HEK293T (cell line): ENCODE data around the gene BCAR3.

Source experiments
- CTCF ChIA-PET: fragments of 350-600 bp; formaldehyde crosslinking; extraction: SDS; loops from one replicate; lab custom pipeline; 2021; ENCODE audit warnings: antibody characterized with exemption, inconsistent platforms; lab: Yijun Ruan, JAX
- POLR2A ChIA-PET: fragments of 350-600 bp; formaldehyde crosslinking; extraction: SDS; loops from one replicate; lab custom pipeline; 2020; ENCODE audit warnings: antibody characterized with exemption, inconsistent platforms; lab: Yijun Ruan, JAX
- DNase-seq: peaks from one replicate; pipeline ENCODE4 v3.0.0; 2012; ENCODE audit warnings: mixed read lengths; ENCODE audit errors: extremely low spot score
- ARNT ChIP-seq: fragments of 450-650 bp; IDR thresholded peaks from 2 replicates; pipeline ENCODE4 v1.6.1; 2017; ENCODE audit warnings: mild to moderate bottlenecking
- BHLHE40 ChIP-seq: fragments of 450-650 bp; IDR thresholded peaks from 2 replicates; pipeline ENCODE4 v1.6.1; 2016; ENCODE audit warnings: mild to moderate bottlenecking, moderate library complexity, borderline replicate concordance
- CTBP1 ChIP-seq: fragments of 450-650 bp; IDR thresholded peaks from 2 replicates; pipeline ENCODE4 v1.6.1; 2016; ENCODE audit warnings: borderline replicate concordance
- ELF4 ChIP-seq: fragments of 450-650 bp; IDR thresholded peaks from 2 replicates; pipeline ENCODE4 v1.6.1; 2017; ENCODE audit warnings: antibody characterized with exemption
- FOXA1 ChIP-seq: fragments of 450-650 bp; IDR thresholded peaks from 2 replicates; pipeline ENCODE4 v1.6.1; 2016; ENCODE audit warnings: mild to moderate bottlenecking
- FOXK2 ChIP-seq: fragments of 450-650 bp; IDR thresholded peaks from 2 replicates; pipeline ENCODE4 v1.6.1; 2016; ENCODE audit warnings: mild to moderate bottlenecking
- FOXM1 ChIP-seq: fragments of 450-650 bp; IDR thresholded peaks from 2 replicates; pipeline ENCODE4 v1.6.1; 2017; ENCODE audit warnings: mild to moderate bottlenecking, borderline replicate concordance
- HDGF ChIP-seq: fragments of 450-650 bp; IDR thresholded peaks from 2 replicates; pipeline ENCODE4 v1.6.1; 2017; ENCODE audit warnings: antibody characterized with exemption, borderline replicate concordance
- L3MBTL2 ChIP-seq: fragments of 450-650 bp; conservative IDR thresholded peaks from 2 replicates; pipeline ENCODE4 v1.6.1; 2016; ENCODE audit warnings: mild to moderate bottlenecking
- LEF1 ChIP-seq: fragments of 450-650 bp; IDR thresholded peaks from 2 replicates; pipeline ENCODE4 v1.6.1; 2017; ENCODE audit warnings: mild to moderate bottlenecking, borderline replicate concordance
- NFRKB ChIP-seq: fragments of 450-650 bp; IDR thresholded peaks from 2 replicates; pipeline ENCODE4 v1.6.1; 2016; ENCODE audit warnings: mild to moderate bottlenecking, moderate library complexity
- SP1 ChIP-seq: fragments of 450-650 bp; IDR thresholded peaks from 2 replicates; pipeline ENCODE4 v1.6.1; 2017
- SUZ12 ChIP-seq: fragments of 450-650 bp; IDR thresholded peaks from 2 replicates; pipeline ENCODE4 v1.6.1; 2016; ENCODE audit warnings: mild to moderate bottlenecking
- TARDBP ChIP-seq: fragments of 450-650 bp; IDR thresholded peaks from 2 replicates; pipeline ENCODE4 v1.6.1; 2016
- ZNF384 ChIP-seq: fragments of 450-650 bp; IDR thresholded peaks from 2 replicates; pipeline ENCODE4 v1.6.1; 2016
- TF ChIP-seq, protein P1 (sequence below): fragments of 450-650 bp; IDR thresholded peaks from 2 replicates; pipeline ENCODE4 v1.6.1; 2016

BCAR3 gene

DNA sequence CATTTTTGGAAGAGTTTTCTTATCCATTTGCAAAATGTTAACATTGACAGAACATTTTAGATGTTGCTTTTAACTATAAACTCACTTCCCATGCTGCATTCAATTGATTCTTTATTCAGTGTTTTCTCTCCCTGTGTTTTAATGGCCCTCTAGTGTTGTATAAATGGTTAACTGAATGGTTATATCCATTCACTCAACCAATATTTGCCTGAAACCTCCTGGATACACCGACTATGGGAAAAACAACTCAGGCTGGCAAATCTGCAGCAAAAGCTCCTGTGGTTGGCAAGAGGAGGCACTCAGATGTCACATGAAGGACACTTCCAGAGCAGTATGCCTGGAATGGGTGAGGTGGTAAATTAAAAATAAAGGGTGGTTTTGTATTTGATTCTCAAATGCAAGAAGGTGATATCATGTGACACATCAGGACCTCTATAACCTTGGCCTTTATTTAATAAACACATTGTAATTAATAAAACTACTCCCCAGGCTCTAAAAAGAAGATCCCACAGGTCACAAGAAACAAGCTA lies 107.6 kb downstream of the BCAR3 start:
- DNase-seq = no peak
- ChIA-PET POLR2A (no interaction called here), CTCF (no interaction called here)
- TF ChIP-seq FOXK2 (no peak), ARNT (no peak), BHLHE40 (no peak)

DNA sequence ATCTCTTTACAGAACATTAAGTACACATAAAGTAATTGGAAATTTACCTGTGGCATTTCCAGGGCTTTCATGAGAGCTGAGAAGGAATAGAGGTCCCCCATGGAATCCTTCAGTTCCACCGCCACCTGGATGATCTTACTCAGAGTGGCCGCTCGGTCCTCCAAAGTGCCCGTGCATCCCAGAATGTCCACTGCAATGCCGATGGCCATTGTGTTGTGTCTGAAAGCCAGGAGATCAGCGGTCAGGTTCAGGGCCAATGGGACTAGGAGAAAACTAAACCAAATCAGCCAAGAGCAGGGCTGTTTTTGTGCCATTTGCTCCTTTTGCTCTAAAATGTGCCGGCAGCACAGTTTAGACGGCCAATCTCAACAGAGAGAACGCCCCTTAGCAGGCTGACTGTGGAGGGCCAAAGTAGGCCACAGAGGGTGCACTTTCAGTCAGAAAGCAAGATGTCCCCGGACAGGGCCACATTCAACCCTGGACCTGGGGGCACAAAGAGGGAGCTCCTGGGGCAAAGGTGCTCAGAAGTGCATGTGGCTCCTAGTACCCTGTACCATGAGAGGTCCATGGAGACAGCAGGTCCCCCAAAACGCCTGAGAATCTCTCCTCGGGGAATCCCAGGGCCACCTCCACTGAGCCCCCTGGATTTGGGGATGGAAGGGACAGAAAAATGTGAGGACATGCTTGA lies 109.9 kb downstream of the BCAR3 start:
- no peak for DNase-seq
- POLR2A ChIA-PET = no interaction called here
- TF ChIP-seq SP1 = no peak
- no peak for TF ChIP-seq FOXK2
- no peak for TF ChIP-seq BHLHE40
- TF ChIP-seq ELF4 = no peak
- TF ChIP-seq NFRKB = no peak
- TF ChIP-seq HDGF = no peak
- TF ChIP-seq, protein P1, sequence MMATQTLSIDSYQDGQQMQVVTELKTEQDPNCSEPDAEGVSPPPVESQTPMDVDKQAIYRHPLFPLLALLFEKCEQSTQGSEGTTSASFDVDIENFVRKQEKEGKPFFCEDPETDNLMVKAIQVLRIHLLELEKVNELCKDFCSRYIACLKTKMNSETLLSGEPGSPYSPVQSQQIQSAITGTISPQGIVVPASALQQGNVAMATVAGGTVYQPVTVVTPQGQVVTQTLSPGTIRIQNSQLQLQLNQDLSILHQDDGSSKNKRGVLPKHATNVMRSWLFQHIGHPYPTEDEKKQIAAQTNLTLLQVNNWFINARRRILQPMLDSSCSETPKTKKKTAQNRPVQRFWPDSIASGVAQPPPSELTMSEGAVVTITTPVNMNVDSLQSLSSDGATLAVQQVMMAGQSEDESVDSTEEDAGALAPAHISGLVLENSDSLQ = no peak
- no peak for TF ChIP-seq FOXM1
- TF ChIP-seq SUZ12 = no peak
- TF ChIP-seq FOXA1 = no peak
- no peak for TF ChIP-seq LEF1
- TF ChIP-seq ARNT = no peak
- no peak for TF ChIP-seq CTBP1
- no peak for TF ChIP-seq TARDBP
- CTCF ChIA-PET = no interaction called here

DNA sequence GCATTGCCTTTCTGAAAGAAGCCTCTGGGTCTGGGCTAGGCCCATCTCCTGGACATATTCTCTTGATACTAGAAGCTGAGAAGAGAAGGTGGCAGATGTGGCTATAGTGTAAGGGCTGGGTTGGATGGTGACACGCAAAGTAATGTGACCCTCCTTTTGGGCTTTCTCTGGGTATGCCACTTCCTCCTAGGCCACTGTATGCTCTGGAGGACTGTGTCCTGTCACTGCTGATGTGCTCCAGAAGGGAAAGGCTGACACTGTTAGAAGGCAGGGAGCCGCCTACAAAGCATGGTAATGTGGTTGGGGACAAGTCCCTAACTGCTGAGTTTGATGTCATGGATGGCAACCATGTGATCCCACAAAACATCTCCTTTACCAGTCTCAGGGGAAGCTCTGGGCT lies 112.1 kb downstream of the BCAR3 start:
- ChIA-PET CTCF (no interaction called here), POLR2A (no interaction called here)
- DNase-seq = no peak
- TF ChIP-seq, protein P1 = no peak
- TF ChIP-seq FOXA1 = no peak

DNA sequence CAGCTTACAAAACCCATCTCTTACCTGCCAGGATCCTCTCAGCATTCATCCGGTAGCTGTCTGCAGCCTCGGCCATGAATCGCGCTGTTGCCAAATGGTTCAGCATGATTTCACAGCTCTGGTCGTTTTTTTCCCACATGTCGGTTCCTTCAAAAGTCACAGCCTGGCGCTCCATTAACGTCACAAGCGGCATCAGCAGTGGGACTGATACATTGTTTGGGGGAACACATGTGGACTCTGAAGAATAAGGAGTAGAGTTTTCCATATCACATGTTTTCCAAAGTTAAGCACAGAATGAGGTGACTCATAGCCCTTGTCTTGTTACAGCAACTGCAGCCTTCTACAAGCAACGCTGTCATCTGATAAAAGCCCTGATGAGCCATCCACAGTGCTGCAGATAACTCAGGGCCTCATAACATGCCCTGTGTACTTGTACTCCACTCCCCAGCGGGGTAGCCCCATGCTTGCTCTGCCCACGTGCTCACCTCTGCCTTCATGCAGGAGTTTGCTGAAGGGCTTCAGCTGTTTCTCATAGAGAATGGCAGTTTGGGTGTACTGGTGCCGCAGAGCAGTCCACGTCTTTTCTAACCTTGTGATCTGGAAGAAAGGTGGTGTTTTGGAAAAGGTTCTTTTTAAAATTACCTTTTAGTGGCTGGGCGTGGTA lies 114.2 kb downstream of the BCAR3 start:
- TF ChIP-seq FOXA1 (no peak), SUZ12 (no peak), SP1 (no peak), TARDBP (no peak), CTBP1 (no peak), ZNF384 (no peak), ARNT (no peak), ELF4 (no peak), L3MBTL2 (no peak), HDGF (no peak), LEF1 (no peak), FOXK2 (no peak), FOXM1 (no peak), NFRKB (no peak), BHLHE40 (no peak)
- TF ChIP-seq, protein P1 = no peak
- DNase-seq = no peak
- POLR2A ChIA-PET = no interaction called here
- CTCF ChIA-PET = no interaction called here

DNA sequence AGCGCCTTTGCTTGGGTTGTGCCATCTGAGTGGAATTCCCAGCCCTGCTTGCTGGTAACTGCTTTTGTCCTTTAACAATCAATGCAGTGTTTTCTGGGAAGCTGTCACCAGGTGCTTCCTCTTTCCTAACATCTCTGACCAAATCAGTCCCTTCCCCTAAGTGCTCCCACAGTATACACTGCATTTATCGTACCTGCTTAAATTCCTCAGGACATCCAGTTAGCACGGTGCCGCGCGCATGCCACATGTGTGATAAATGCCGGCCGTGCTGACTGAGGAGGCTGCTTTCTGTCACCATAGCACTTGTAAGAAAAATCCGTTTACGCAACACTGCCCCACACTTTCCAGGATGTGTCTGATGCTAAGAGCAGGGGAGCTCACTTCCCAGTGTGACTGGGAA lies 115.4 kb downstream of the BCAR3 start:
- ChIA-PET CTCF (interaction anchor here (0.6 kb wide), 1 partner anchor 19 kb away, joined by 3 read pairs; no protein-coding TSS in a partner anchor), POLR2A (no interaction called here)
- no peak for TF ChIP-seq ELF4
- TF ChIP-seq HDGF = no peak
- TF ChIP-seq ZNF384 = no peak
- no peak for TF ChIP-seq SUZ12
- no peak for TF ChIP-seq CTBP1
- no peak for TF ChIP-seq BHLHE40
- no peak for TF ChIP-seq FOXM1
- TF ChIP-seq, protein P1 = no peak
- TF ChIP-seq LEF1 = no peak
- TF ChIP-seq SP1 = no peak
- TF ChIP-seq L3MBTL2 = no peak
- DNase-seq = no peak
